ENCODE results near the gene KRT6A.

Gene KRT6A

DNA sequence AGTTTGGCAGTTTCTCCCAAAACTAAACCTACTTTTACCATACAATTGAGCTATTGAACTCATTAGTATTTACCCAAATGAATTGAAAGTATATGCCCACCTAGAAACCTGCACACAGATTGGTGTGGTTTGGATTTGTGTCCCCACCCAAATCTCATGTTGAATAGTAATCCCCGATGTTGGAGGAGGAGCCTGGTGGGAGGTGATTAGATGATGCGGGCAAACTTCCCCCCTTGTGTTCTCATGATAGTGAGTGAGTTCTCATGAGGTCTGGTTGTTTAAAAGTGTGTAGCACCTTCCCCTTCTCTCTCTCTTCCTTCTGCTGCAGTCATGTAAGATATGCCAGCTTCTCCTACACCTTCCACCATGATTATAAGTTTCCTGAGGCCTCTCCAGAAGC is 15.4 kb downstream of the KRT6A start:
- no peak for TF ChIP-seq GATA2 (IDR thresholded peaks at IDR 0.05; ENCODE audit: low read depth, low read length)
- TF ChIP-seq GATA3 (IDR thresholded peaks at IDR 0.05; ENCODE audit: low read depth, low read length), result no peak

DNA sequence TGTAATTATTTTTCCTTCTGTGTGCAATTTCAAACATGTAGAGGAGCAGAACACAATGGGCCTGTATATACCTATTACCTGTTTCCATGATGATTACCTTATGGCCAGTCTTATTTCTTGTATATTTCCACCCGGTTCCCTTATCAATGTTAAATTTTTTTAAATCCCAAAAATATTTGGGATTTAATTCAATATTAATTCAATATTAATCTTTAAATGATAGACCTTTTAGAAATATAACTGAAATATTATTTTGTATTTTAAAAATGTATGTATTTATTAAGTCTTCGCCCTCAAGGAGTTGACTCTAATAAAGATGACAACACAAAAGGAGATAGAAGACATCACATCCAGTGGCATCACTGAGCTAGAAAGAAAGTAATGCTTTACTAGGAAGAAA is 18.8 kb downstream of the KRT6A start:
- no peak for TF ChIP-seq GATA3 (IDR thresholded peaks at IDR 0.05; ENCODE audit: low read depth, low read length)
- TF ChIP-seq GATA2 (IDR thresholded peaks at IDR 0.05; ENCODE audit: low read depth, low read length), result no peak

DNA sequence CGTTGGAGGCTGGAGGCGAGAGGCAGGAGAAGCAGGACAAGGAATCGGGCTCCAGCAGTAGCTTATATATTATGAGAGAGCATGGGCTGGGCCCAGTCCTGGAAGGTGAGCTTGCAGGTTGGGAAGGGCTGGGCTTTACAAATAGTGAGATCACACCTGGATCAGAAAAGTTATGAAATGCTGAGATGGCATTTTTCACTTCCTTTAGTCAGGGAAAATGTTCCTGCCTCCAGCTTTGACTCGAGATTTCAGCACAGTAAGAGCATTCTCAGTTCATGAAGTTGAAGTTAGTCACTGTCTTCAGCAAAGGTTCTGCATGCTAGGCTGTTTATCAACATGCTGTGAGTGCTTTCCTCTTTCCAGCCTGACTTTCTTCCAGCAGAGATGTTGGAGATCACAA is 19.3 kb downstream of the KRT6A start, which contains the start of gene KRT6C:
TSS of gene KRT6C (minus strand) at position 38 of the 400 bp plus-strand sequence. CDS start 68 bp downstream, outside the sequence.
- TF ChIP-seq GATA2 (IDR thresholded peaks at IDR 0.05; ENCODE audit: low read depth, low read length), result no peak
- no peak for TF ChIP-seq GATA3 (IDR thresholded peaks at IDR 0.05; ENCODE audit: low read depth, low read length)

DNA sequence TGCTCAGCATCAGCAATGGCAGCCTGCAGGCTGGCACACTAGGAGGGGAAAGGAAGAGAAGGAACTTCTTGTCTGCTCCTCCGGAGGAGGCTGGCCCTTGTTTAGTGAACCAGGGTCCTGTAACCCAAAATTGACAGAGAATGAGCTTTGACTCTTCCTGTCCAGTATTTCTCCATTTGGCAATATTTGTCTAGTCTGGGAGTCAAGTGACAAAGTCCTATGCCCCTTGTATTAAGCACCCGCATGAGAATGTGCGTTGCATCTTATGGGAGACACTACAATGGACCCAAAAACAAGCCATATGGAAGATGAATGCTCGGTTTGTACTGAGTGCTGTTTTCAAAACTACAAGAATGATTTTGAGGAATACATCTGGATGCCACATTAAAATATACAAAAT is 23.2 kb downstream of the KRT6A start:
- TF ChIP-seq GATA3 (IDR thresholded peaks at IDR 0.05; ENCODE audit: low read depth, low read length) (no peak), GATA2 (IDR thresholded peaks at IDR 0.05; ENCODE audit: low read depth, low read length) (no peak)

DNA sequence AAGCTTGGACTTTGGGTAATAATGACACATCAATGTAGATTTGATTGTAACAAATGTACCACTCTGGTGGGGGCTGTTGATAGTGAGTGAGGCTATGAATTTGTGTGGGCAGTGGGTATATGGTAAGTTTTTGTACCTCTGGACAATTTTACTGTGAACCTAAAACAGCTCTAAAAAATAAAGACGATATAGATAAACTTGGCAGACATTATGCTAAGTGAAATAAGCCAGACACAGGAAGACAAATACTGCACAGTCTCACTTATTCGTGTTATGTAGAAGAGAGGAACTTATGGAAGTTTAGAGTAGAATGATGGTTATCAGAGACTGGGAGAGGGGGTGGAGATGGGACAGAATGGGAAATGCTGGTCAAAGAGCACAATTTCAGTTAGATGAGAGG is 28.2 kb downstream of the KRT6A start:
- TF ChIP-seq GATA2 (IDR thresholded peaks at IDR 0.05; ENCODE audit: low read depth, low read length) (peak; percentile 42; the same call in 1 of the 2 replicates), GATA3 (IDR thresholded peaks at IDR 0.05; ENCODE audit: low read depth, low read length) (no peak)

DNA sequence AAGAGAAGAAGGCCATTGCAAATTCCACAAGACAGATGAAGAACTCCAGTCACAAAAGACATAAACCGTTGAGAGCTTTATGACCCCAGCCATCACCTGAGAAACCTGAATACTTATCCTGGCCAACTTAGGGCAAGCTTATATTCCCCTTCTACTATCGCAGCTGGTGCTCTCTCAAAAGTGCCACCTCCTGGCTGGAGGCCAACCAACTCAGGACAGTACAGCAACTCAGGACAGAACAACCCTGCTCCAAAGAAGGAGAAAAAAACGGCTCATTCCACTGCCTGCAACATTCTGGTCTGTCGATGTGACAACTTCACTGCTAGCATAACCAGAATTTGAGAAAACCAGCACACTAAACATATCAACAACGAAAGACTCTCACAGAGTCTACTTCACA is 31.4 kb downstream of the KRT6A start:
- TF ChIP-seq GATA2 (IDR thresholded peaks at IDR 0.05; ENCODE audit: low read depth, low read length) (no peak), GATA3 (IDR thresholded peaks at IDR 0.05; ENCODE audit: low read depth, low read length) (no peak)

DNA sequence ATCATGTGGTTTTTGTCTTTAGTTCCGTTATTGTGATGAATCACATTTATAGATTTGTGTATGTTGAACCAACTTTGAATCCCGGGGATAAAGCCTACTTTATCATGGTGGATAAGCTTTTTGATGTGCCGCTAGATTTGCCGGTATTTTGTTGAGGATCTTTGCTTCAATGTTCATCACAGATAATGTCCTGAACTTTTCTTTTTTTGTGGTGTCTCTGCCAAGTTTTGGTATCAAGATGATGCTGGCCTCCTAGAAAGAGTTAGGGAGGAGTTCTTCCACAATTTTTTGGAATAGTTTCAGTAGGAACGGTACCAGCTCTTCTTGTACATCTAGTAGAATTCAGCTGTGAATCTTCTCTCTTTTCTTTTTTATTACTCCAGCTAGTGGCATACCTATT is 34.2 kb downstream of the KRT6A start:
- TF ChIP-seq GATA3 (IDR thresholded peaks at IDR 0.05; ENCODE audit: low read depth, low read length), result no peak
- no peak for TF ChIP-seq GATA2 (IDR thresholded peaks at IDR 0.05; ENCODE audit: low read depth, low read length)

DNA sequence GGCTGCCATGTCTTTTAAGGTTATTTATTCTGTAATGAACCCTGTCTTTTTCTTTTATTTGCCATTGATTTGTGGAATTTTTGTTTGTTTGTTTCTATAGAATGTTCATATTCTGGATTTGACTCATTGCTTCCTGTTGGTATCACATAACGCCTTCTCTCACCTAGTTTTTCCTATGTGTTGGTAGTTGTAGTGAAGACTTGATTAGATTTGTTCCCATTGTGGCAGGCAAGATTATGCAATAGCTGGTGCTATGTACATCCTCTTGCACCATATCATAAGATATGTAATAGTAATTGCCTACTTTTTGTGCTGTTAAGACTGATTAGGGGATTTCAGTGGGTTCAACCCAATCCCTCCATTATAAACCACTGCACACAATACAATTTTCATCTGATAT is 37.2 kb downstream of the KRT6A start:
- TF ChIP-seq GATA2 (IDR thresholded peaks at IDR 0.05; ENCODE audit: low read depth, low read length), result no peak
- no peak for TF ChIP-seq GATA3 (IDR thresholded peaks at IDR 0.05; ENCODE audit: low read depth, low read length)

DNA sequence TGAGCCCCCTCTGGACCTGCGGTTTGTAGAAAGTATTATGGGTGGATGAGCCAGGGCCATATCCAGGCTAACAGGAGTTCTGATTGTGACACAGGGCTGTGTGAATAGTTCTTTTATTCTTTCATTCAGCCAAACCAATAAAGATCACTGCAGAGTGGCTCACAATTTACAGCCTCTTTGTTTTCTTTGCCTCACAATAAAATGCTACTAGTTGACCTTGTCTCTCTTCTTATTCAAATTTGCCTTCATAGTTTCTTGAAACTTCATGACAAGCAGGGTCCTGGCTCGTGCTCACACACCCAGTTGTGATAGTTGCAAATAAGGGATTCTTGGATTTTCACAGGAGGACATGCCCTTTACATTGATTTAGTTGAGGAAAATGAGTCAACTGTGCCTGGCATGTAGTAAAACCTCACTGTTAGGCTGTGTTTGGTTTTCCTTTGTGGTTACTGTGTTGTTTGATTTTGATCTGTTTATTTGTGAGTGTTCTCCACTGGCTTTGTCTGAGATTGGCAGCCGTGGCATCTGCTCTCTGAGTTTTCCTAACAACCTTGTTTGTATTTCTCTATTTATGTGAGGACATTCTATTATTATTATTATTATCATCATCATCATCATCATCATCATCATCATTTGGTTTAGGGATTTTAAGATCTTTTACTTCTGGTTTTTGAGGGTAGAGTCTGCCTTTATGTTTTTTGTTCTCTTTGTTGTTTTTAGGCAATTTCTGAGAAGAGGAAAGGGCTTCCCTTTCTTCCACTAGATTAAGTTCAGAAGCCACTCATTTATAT is 38.5 kb downstream of the KRT6A start:
- TF ChIP-seq GATA2 (IDR thresholded peaks at IDR 0.05; ENCODE audit: low read depth, low read length) (no peak), GATA3 (IDR thresholded peaks at IDR 0.05; ENCODE audit: low read depth, low read length) (no peak)

DNA sequence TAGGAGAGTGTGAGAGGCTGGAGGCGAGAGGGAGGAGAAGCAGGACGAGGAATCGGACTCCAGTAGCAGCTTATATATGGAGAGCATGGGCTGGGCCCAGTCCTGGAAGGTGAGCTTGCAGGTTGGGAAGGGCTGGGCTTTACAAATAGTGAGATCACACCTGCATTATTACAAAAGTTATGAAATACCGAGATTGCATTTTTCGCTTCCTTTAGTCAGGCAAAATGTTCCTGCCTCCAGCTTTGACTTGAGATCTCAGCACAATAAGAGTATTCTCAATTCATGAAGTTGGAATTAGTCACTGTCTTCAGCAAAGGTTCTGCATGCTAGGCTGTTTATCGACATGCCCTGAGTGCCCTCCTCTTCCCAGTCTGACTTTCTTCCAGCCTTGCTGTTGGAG is 41.0 kb downstream of the KRT6A start, which contains the start of gene KRT6B:
TSS of gene KRT6B (minus strand) at position 46 of the 400 bp plus-strand sequence. CDS start 68 bp downstream, outside the sequence.
- TF ChIP-seq GATA2 (IDR thresholded peaks at IDR 0.05; ENCODE audit: low read depth, low read length) (no peak), GATA3 (IDR thresholded peaks at IDR 0.05; ENCODE audit: low read depth, low read length) (no peak)

DNA sequence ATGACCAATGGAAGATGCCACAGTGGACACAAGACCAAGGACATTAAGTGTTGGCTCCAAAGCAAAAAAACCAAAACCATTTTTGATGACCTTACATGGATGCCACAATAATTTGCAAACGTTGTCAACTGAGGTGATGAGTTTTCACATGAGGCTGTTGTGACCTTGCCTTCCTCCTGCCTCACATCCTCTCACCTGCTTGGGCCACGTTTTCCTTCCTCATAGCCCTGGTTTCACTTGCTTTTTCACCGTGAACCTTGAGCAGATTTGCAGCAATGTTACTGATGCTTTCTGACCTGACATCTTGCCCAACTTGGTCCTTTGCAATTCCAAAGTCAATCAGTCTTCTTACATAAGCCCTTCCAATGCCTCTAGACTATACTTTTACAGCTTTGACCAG is 44.8 kb downstream of the KRT6A start:
- no peak for TF ChIP-seq GATA3 (IDR thresholded peaks at IDR 0.05; ENCODE audit: low read depth, low read length)
- TF ChIP-seq GATA2 (IDR thresholded peaks at IDR 0.05; ENCODE audit: low read depth, low read length), result no peak

DNA sequence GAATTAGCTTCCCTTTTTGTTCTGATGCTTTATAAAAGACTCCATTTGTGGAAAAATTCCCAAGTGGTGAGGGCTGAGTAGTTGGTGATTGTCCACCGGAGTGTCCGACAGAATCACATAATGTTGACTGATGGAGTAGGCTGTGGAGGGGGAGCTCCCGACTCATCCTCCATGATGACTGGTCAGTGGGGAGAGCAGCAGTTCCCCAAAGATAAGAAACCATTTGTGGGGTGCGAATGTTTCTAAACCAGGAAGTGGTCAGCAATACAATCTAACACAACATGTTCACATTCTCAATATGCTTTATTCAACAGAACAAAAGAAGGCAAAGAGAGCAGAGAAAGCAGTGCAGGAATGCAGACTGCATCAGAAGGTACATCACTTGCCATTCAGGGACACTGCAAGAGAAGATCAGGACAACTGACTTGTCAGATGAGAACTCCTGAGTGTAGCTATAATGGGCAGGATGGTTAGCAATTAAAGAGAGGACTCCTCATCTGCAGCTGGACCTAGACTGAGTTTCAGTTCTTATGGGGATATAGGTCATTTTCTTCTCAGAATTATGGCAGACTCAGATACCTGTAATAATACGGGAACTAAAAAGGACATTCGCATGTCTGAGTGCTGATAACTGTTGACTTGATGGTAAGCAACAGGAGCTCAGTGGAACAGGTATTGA is 46.6 kb downstream of the KRT6A start:
- TF ChIP-seq GATA2 (IDR thresholded peaks at IDR 0.05; ENCODE audit: low read depth, low read length), result no peak
- TF ChIP-seq GATA3 (IDR thresholded peaks at IDR 0.05; ENCODE audit: low read depth, low read length), result no peak

DNA sequence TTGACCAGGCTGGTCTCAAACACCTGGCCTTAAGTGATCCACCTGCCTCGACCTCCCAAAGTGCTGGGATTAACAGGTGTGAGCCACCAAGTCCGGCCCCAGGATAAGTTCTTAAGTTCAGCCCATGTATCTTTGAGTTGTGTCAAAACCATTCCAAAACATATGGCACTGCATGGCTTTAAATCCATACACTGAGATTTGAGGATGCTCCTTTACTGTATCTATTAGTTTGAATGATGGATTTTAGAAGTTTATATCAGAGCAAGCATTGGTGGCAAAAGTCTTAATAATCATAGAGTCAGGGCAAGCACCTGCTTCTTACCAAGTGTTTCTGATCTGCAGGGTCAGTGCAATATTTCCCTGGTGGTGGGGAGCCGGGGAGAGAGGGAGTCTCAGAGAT is 47.2 kb downstream of the KRT6A start:
- no peak for TF ChIP-seq GATA3 (IDR thresholded peaks at IDR 0.05; ENCODE audit: low read depth, low read length)
- TF ChIP-seq GATA2 (IDR thresholded peaks at IDR 0.05; ENCODE audit: low read depth, low read length), result no peak

DNA sequence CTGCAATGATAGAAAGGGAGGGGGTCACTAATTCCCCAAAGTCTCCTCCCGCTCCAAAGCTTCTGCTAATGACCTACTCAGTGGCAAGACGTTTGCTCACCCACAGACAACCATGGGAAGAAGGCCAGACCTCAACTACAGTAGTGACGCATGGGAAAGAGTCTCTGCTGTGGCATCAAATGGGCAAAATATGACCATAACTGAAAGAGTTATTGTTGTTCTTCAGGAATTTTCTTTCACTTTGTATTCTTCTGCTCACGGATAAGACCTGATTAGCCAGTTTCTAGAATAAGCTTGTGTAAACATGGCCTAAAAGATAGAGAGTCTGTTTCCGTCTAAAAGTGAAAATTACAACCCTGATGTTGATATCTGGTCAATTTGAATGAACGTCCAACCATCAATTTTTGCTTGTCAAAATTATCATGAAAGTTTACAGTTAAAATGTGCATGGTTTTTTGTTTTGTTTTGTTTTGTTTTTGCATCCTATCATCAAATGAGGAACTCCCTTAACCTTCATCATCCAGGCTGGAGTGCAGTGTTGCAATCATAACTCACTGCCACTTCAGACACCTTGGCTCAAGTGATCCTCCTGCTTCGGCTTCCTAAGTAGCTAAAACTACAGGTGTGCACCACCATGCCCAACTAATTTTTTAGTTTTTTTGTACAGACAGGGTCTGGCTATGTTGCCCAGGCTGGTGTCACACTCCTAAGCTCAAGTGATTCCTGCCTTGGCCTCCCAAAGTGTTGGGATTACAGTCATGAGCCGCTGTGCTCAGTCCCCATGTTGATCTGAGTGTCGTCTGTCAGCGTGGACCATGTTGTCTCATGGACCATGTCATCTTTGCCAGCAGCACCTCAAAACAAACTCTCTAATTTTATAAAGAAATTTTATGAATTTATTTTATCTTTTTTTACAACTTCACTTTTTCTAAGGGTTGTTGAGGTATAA is 48.1 kb downstream of the KRT6A start:
- TF ChIP-seq GATA3 (IDR thresholded peaks at IDR 0.05; ENCODE audit: low read depth, low read length), result no peak
- no peak for TF ChIP-seq GATA2 (IDR thresholded peaks at IDR 0.05; ENCODE audit: low read depth, low read length)
